ENCODE results near the gene ADH5. TPM values are rescaled to one million over a fixed set of nuclear protein-coding genes. Genes with fewer than 3 reads are reported as not detected.
A peak's percentile ranks its signal among the peaks of the same experiment; 100 is the strongest.

ADH5 gene
- total RNA-seq, 1 experiment from 2014 or later: 161 TPM

GRCh38 chr4:99061048-99061700 lies 27.4 kb downstream of the ADH5 start:
- intact Hi-C loops (cut with micrococcal nuclease; ENCODE audit: unreplicated experiment): loop anchor here (1.0 kb wide), 1 partner anchor 36 kb away; no protein-coding TSS in a partner anchor
- Histone ChIP-seq H3K4me3 (ENCODE audit: low read depth, low read length) (no peak overlapping the region), H3K9me3 (no peaks in the 10 kb centered on the region), H3K27me3 (replicated peaks; ENCODE audit: control insufficient read depth, insufficient read depth, low read length) (no peaks in the 10 kb centered on the region), H3K36me3 (ENCODE audit: control insufficient read depth, insufficient read depth, low read length) (no peaks in the 10 kb centered on the region), H3K4me1 (0 out of 2 replicates have a peak, but pooled peaks cover 3% of the 10 kb centered on the region)
- Mint-ChIP-seq H3K27ac (ENCODE audit: unreplicated experiment) (no peak overlapping the region), H3K4me1 (ENCODE audit: low read depth, unreplicated experiment) (peaks cover 17% of the 10 kb centered on the region), H3K27me3 (ENCODE audit: insufficient read depth, unreplicated experiment) (no peaks in the 10 kb centered on the region), H3K4me3 (ENCODE audit: unreplicated experiment) (no peak overlapping the region), H3K36me3 (ENCODE audit: insufficient read depth, unreplicated experiment) (peaks cover 81% of the 10 kb centered on the region), H3K9me3 (ENCODE audit: unreplicated experiment) (no peaks in the 10 kb centered on the region)
- BruUV-seq (replicated peaks): no TSS peak
- TF ChIP-seq CTCF (IDR thresholded peaks at IDR 0.05; ENCODE audit: insufficient read depth in 1 of 2, low read depth in 1 of 2, low read length in 1 of 2, severe bottlenecking in 1 of 2, unreplicated experiment in 1 of 2): no peak
- peak in 1 of 2 experiments; percentile 10 for DNase-seq
- POLR2A ChIA-PET: no interaction called here
- CTCF ChIA-PET: interaction anchor here (0.8 kb wide), 1 partner anchor 66 kb away, joined by 3 read pairs; no protein-coding TSS in a partner anchor

- POLR2A ChIA-PET: no interaction called here
- Histone ChIP-seq H3K9me3 (no peaks in the 10 kb centered on the region), H3K4me3 (ENCODE audit: low read depth, low read length) (no peak overlapping the region), H3K36me3 (ENCODE audit: control insufficient read depth, insufficient read depth, low read length) (no peaks in the 10 kb centered on the region), H3K27me3 (replicated peaks; ENCODE audit: control insufficient read depth, insufficient read depth, low read length) (no peaks in the 10 kb centered on the region), H3K4me1 (peaks cover 9% of the 10 kb centered on the region; the same call in 1 of the 2 replicates)
- H3K4me3 Mint-ChIP-seq (ENCODE audit: unreplicated experiment): no peak overlapping the region
- BruUV-seq (replicated peaks): no TSS peak
- H3K27me3 Mint-ChIP-seq (ENCODE audit: insufficient read depth, unreplicated experiment): no peaks in the 10 kb centered on the region
- no peak for DNase-seq
- no peaks in the 10 kb centered on the region for H3K9me3 Mint-ChIP-seq (ENCODE audit: unreplicated experiment)
- peak overlapping the region; percentile 75 for H3K27ac Mint-ChIP-seq (ENCODE audit: unreplicated experiment)
- CTCF ChIA-PET: interaction anchor here (0.5 to 0.6 kb wide), 2 partner anchors 64 to 773 kb away, joined by 3 to 5 read pairs; partner anchors contain the start of gene METAP1
- H3K4me1 Mint-ChIP-seq (ENCODE audit: low read depth, unreplicated experiment): peaks cover 22% of the 10 kb centered on the region
- intact Hi-C loops (cut with micrococcal nuclease; ENCODE audit: unreplicated experiment): no loop called here
- TF ChIP-seq CTCF (IDR thresholded peaks at IDR 0.05; ENCODE audit: insufficient read depth in 1 of 2, low read depth in 1 of 2, low read length in 1 of 2, severe bottlenecking in 1 of 2, unreplicated experiment in 1 of 2): no peak
- peaks cover 73% of the 10 kb centered on the region for H3K36me3 Mint-ChIP-seq (ENCODE audit: insufficient read depth, unreplicated experiment)
Observed at GRCh38 chr4:99059550-99059949, 29.0 kb downstream of the ADH5 start.

GRCh38 chr4:99058228-99058627 lies 30.4 kb downstream of the ADH5 start:
- Histone ChIP-seq H3K4me1 (peaks cover 9% of the 10 kb centered on the region; the same call in 1 of the 2 replicates), H3K9me3 (no peaks in the 10 kb centered on the region), H3K4me3 (ENCODE audit: low read depth, low read length) (no peak overlapping the region), H3K36me3 (ENCODE audit: control insufficient read depth, insufficient read depth, low read length) (no peaks in the 10 kb centered on the region), H3K27me3 (replicated peaks; ENCODE audit: control insufficient read depth, insufficient read depth, low read length) (no peaks in the 10 kb centered on the region)
- POLR2A ChIA-PET: no interaction called here
- H3K4me1 Mint-ChIP-seq (ENCODE audit: low read depth, unreplicated experiment): peaks cover 22% of the 10 kb centered on the region
- H3K27me3 Mint-ChIP-seq (ENCODE audit: insufficient read depth, unreplicated experiment): no peaks in the 10 kb centered on the region
- H3K27ac Mint-ChIP-seq (ENCODE audit: unreplicated experiment): no peak overlapping the region
- H3K36me3 Mint-ChIP-seq (ENCODE audit: insufficient read depth, unreplicated experiment): peaks cover 70% of the 10 kb centered on the region
- no peak for TF ChIP-seq CTCF (IDR thresholded peaks at IDR 0.05; ENCODE audit: insufficient read depth in 1 of 2, low read depth in 1 of 2, low read length in 1 of 2, severe bottlenecking in 1 of 2, unreplicated experiment in 1 of 2)
- H3K4me3 Mint-ChIP-seq (ENCODE audit: unreplicated experiment): no peak overlapping the region
- CTCF ChIA-PET: interaction anchor here (1.0 kb wide), 1 partner anchor 63 kb away, joined by 4 read pairs; the partner anchor contains the start of gene METAP1
- no peak for DNase-seq
- intact Hi-C loops (cut with micrococcal nuclease; ENCODE audit: unreplicated experiment): no loop called here
- no peaks in the 10 kb centered on the region for H3K9me3 Mint-ChIP-seq (ENCODE audit: unreplicated experiment)
- BruUV-seq (replicated peaks): no TSS peak
